Fibroblast of villous mesenchyme (primary cell): ENCODE measurements around the gene LYZ. TPM values are rescaled to one million over a fixed set of nuclear protein-coding genes. Genes with fewer than 3 reads are reported as not detected.

Experiments used
- DNase-seq: peaks from one replicate; pipeline ENCODE4 v3.0.0-alpha.2; 2010; ENCODE audit warnings: low read depth
- H3K4me3 ChIP-seq: 2 replicates; pipeline ENCODE4 v1.5.1; 2011; ENCODE audit warnings: low read depth, mild to moderate bottlenecking, low read length
- CTCF ChIP-seq: IDR thresholded peaks from 2 replicates; pipeline ENCODE4 v1.5.1; 2012; ENCODE audit warnings: low read depth, mild to moderate bottlenecking, low read length; ENCODE audit not compliant: insufficient read depth
- total RNA-seq: library from RNA; depleted of rRNA; stranded (reverse); fragments of >200 nt; gene quantifications from 2 replicates; pipeline ENCODE4 v1.2.3, GENCODE V29; 2012

The LYZ gene
- total RNA-seq, 1 donor = not detected

DNA sequence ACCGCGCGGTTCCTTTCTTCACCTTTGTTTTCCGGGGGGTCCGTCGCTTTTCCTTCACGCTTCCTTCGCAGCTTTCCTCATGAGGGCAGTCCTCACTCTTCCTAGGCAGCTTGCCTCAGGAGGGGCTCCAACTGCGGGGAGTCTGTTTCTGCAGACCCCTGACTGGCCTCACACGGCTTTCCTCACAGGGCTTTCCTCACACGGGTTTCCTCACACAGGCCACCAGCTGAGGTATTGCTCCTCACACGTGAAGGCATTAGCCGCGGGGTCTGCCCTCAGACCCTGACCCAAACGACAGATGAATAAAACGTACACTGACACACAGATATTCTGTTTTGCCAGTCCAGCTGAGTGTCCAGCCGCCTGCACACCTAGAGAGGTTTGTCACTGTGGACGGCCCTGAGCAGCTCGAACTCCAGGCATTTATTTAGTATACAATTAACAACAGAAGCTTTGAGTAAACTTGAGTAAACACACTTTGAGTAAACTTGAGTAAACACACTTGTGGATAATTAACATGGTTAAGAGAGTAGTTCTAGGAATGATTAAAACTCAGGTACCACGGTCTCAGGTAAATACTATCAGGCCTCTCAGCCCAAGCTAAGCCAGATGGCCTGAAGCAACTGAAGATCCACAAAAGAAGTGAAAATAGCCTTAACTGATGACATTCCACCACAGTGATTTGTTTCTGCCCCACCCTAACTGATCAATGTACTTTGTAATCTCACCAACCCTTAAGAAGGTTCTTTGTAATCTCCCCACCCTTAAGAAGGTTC, 16.1 kb upstream of the LYZ start:
- no peak overlapping the region for H3K4me3 ChIP-seq
- DNase-seq = no peak
- no peak for TF ChIP-seq CTCF

DNA sequence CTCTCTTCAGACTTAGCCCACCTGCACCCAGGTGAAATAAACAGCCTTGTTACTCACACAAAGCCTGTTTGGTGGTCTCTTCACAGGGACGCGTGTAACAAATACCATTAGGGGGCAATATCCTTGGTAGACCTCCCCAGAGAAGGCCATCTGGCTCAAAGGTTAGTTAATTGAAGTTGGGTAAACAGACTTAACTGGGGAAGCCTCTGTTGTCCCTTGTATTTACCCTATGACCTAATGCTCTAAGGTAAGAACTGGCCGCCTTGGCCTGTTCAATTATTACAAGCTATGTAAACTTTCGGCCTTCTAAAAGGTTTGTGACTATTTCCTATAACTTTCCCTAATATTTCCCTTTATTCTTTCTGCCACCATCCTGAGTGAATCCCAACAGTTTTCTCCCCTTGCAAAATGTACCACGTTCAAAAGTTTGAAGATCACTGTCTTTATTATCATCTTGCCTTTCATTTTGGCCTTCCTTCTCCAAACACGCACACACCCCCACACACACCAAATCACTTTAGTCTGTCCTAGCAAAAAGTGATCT, 15.3 kb upstream of the LYZ start:
- no peak overlapping the region for H3K4me3 ChIP-seq
- TF ChIP-seq CTCF = no peak
- no peak for DNase-seq

GRCh38 chr12:69334158-69334557, 14.0 kb upstream of the LYZ start:
- no peak for DNase-seq
- H3K4me3 ChIP-seq = no peak overlapping the region
- no peak for TF ChIP-seq CTCF

- H3K4me3 ChIP-seq = no peak overlapping the region
- no peak for DNase-seq
- no peak for TF ChIP-seq CTCF
These were observed 10.7 kb upstream of the LYZ start for GRCh38 chr12:69337311-69338090.

- no peak for TF ChIP-seq CTCF
- no peak for DNase-seq
- no peak overlapping the region for H3K4me3 ChIP-seq
These were observed 9.9 kb upstream of the LYZ start for GRCh38 chr12:69338120-69338859.

- DNase-seq = no peak
- no peak for TF ChIP-seq CTCF
- H3K4me3 ChIP-seq = no peak overlapping the region
These were observed 9.2 kb upstream of the LYZ start for GRCh38 chr12:69338936-69339335.
